ENCODE data around the gene CLEC2D.

DNA sequence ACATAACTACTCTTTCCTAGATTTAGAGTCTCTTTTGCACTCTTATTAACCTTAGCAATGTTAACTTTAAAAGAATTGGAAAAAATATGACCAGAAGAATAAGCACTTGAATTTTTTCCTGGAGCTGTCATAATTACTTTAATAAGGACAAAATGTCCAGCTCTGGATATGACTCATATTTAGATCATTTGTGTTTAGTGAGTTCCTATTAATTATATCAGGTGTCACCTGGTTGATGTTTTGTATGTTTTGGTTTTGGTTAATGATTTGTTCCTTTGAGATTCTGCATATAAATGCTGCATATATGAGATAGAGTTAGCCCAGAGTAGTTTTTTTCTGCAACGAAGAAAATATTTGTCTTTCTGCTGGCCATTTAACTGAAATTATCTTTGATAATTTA lies 58.3 kb downstream of the CLEC2D start:
- TF ChIP-seq POLR2A (IDR thresholded peaks at IDR 0.05; ENCODE audit: low read length) (no peak), GATA1 (IDR thresholded peaks at IDR 0.05; ENCODE audit: low read depth, low read length) (no peak)

Data from erythroblast (primary cell).